Stimulated activated CD4-positive, alpha-beta T cell treated with anti-CD3 and anti-CD28 coated beads, Interleukin-4, amount 100 ng/mL, for 48 hours (primary cell): ENCODE results near the gene MRPS26.
A peak's percentile ranks its signal among the peaks of the same experiment; 100 is the strongest.
"Not testable (repeated sequence)": the region's sequence is repeated elsewhere in the genome, so short reads cannot be mapped to it uniquely, and the experiment has no call there.

Source experiments
- DNase-seq, 2 donors: peaks; one replicate each; pipeline ENCODE4 v3.0.0-alpha.2; 2020; ENCODE audit warnings: low read depth in 2 of 2

The MRPS26 gene

GRCh38 chr20:3042625-3043024 is 3.2 kb upstream of the MRPS26 start:
- DNase-seq = no peak

DNA sequence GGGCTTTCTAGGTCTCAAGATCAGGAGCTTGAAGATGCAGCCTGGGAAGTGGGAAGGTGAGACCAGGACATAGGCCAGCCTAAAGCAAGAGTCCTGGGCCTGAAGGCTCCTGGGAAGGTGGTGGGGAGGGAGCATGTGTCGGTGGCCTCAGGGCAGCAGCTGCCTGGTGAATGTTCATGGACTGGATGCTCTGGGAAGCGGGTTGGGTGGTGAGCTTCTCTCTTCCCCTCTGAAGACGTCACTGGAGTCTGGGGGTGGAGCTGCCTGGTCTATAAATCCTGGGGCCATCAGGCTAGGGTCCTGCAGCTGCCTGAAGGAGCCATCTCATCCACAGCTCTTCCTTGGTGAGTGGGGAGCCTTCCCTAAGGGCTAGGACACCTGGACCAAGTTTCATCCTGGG is 2.5 kb upstream of the MRPS26 start, which contains the start of gene GNRH2:
GNRH2 (plus strand) TSS at position 301 of the 400 bp plus-strand sequence. CDS start 793 bp downstream, outside the sequence.
- no peak for DNase-seq

GRCh38 chr20:3044336-3044965 is 1.4 kb upstream of the MRPS26 start:
- DNase-seq = no peak

DNA sequence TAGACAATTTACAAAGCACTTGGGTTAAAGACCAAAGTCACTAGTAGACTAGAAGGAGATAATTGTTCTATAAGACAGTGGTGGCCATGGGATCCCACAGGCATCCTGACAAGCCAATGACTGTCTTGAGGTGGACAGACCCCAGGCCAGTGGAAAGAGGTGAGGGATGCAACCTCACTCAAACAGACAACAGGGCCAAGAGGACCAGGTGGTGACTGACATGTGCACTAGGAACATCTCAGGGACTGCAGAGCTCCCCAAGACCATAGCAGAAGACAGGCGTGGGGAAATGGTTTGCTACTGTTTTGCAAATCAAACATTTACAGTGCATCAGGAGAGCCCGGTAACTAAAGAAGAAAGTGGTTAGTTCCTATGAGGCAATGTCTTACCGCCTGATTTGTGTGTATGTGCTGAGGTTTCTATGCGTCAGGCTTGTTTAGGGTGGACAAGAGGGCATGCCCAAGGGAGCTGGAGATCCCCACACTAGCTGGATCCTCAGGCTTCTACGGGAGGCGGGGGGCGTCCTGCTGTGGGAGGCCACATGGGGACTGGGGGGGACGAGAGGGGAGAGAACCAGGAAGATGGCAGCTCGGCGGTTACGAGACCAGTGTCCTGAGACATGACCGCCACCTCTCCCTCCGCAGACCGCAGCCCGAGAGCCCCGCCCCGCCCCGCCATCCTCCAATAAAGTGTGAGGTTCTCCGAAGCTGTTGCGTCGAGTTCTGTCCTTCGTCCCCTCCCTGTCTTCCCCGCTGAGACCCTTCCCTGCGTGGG is 623 bp upstream of the MRPS26 start:
- peak; percentile 57 to 61 for DNase-seq

- DNase-seq = no peak
These were observed 1.0 kb downstream of the MRPS26 start for GRCh38 chr20:3046677-3047462.

GRCh38 chr20:3047486-3048419 is 1.9 kb downstream of the MRPS26 start:
- DNase-seq = no peak

GRCh38 chr20:3051385-3052019 is 5.7 kb downstream of the MRPS26 start:
- DNase-seq = no peak

GRCh38 chr20:3059489-3059888 is 13.6 kb downstream of the MRPS26 start:
- DNase-seq = no peak

- not testable (repeated sequence) for DNase-seq
These were observed 18.3 kb downstream of the MRPS26 start for GRCh38 chr20:3064119-3064518.

GRCh38 chr20:3067139-3068014 is 21.5 kb downstream of the MRPS26 start:
- DNase-seq = no peak

GRCh38 chr20:3068075-3068474 is 22.2 kb downstream of the MRPS26 start:
- DNase-seq = no peak

DNA sequence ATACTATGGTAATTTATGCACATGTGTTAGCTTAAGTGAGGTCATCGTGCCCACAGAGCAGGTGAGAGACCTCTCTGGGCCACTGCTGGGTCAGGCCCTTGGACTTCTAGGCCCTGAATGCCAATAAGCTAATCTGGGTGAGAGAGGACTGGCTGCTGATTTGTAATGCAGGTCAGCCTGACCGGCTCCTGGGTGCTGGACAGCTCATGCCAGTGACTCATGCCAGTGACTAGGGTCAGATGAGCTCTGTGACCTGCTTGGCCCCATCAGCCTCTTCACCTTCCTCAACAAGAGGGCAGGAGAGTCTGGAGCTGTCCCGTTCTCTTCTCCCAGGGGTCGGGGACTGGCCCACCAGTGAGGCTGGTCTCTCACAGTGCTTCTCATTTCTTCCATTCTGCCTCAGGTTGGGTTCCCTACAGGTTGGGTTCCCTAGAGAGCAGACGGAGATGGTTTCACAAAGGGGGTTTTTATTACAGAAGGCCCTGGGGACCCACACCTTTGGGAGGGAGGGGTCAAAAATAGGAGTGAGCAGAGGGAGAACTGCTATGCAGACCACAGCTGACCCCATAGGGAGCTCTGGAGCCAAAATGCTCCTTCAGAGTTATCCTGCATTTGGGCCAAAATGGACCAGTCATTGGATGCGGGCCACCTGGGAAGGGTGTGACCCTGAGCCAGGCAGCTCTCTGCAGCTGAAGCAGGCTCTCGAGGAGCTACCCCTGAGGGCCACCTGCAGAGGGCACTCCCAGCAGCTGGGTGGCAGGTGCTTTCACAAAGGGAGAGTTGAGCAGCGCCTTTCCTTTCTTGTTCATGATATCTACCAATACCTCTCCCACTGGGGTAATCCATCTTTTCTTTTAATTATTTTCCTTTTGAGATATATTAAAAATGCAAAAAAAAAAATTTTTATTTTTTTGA is 23.4 kb downstream of the MRPS26 start:
- no peak for DNase-seq

DNA sequence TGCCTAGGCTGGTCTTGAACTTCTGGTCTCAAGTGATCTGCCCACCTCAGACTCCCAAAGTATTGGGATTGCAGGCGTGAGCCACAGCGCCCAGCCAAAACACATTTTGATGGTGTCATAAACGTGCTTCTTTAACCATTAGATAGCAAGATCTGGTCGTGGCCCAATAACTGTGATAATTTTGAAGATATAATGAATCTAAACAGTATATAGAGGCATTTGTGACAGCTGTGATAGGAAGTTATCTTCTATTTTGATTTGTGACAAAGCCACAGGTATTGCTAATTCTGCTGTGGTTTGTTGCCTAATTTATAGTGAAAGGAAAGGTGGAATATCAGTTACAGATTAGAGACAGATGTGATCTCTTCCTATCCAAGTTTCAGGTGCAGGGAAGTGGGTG is 24.9 kb downstream of the MRPS26 start:
- no peak for DNase-seq

DNA sequence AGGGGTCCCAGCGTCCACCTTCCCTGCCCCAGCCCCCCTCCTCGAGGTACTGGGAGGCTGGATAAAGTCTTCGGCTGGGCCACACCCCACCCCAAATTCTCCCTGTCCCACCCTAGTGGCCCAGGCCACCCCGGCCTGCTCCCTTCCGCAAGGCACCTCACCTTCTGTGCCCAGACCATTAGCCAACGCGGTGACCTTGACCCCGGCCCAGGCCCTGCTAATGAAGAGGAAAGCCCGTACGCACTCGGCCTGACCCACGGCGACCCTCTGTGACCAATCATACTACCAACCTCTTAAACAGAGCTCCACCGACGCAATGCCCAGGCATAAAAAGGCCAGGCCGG is 25.4 kb downstream of the MRPS26 start:
- no peak for DNase-seq

- peak; percentile 45 to 61 for DNase-seq
These were observed 26.0 kb downstream of the MRPS26 start, which contains the start of gene OXT for GRCh38 chr20:3071610-3072529. Gene OXT, plus strand, starts transcription at chr20:3071620. Its CDS starts 36 bp downstream, at chr20:3071656.

DNA sequence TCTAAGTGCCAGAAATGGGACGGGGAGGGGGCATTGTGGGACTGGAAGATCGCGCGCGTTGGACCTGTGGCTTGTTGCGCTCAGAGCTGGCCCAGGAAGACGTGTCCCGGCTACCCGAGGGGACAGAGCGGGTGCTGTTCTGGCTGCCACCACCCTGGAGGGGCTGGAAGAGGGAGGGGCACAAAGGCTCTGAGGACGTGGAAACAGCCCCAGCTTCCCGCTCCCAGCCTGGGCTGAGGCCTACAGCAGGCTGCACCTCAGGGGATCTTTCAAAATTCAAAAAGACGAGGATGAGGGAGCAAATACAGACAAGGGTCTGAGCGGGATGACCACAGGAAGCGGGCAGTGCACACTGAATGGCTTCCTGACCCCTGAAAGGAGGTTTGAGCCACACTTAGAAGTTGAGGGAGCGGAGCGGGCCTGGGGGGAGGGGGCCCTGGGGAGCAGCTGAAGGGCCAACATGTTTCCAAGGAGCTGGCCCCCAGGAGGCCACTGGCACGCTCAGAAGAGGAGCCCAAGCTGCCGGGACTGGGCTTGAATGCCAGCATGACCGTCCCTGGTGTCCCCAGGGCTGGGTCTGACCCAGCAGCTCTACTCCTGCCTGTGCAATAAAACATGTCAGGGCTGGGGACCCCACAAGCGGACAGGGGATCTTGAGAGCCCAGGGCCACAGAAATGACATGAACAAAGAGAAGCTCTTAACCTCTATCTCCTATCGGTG is 26.8 kb downstream of the MRPS26 start:
- DNase-seq = no peak

- not testable (repeated sequence) for DNase-seq
These were observed 27.4 kb downstream of the MRPS26 start for GRCh38 chr20:3073251-3073643.
